ENCODE data around the gene CUX1. TPM values are rescaled to one million over a fixed set of nuclear protein-coding genes. Genes with fewer than 3 reads are reported as not detected.

CUX1 gene
- total RNA-seq, 1 experiment from 2014 or later, result 47.6 TPM

GRCh38 chr7:101898106-101898505 is 80.7 kb downstream of the CUX1 start:
- intact Hi-C loops (cut with micrococcal nuclease), result no loop called here
- no peaks in the 10 kb centered on the region for H3K4me1 Mint-ChIP-seq (ENCODE audit: insufficient read depth, unreplicated experiment)
- H3K27ac Mint-ChIP-seq (ENCODE audit: low read depth, unreplicated experiment), result no peak overlapping the region
- ChIA-PET POLR2A (no interaction called here), CTCF (no interaction called here)
- H3K27me3 Mint-ChIP-seq (ENCODE audit: insufficient read depth, unreplicated experiment), result no peaks in the 10 kb centered on the region
- H3K4me3 Mint-ChIP-seq (ENCODE audit: unreplicated experiment), result no peak overlapping the region
- DNase-seq (ENCODE audit: unreplicated experiment), result no peak
- no peak for TF ChIP-seq CTCF (IDR thresholded peaks at IDR 0.05; ENCODE audit: unreplicated experiment)
- no peaks in the 10 kb centered on the region for H3K9me3 Mint-ChIP-seq (ENCODE audit: unreplicated experiment)
- peaks cover 12% of the 10 kb centered on the region for H3K36me3 Mint-ChIP-seq (ENCODE audit: insufficient read depth, unreplicated experiment)
- no TSS peak for BruUV-seq (replicated peaks)

GRCh38 chr7:101899616-101900015 is 82.2 kb downstream of the CUX1 start:
- Mint-ChIP-seq H3K4me3 (ENCODE audit: unreplicated experiment) (no peak overlapping the region), H3K27me3 (ENCODE audit: insufficient read depth, unreplicated experiment) (no peaks in the 10 kb centered on the region), H3K4me1 (ENCODE audit: insufficient read depth, unreplicated experiment) (no peaks in the 10 kb centered on the region), H3K9me3 (ENCODE audit: unreplicated experiment) (no peaks in the 10 kb centered on the region), H3K27ac (ENCODE audit: low read depth, unreplicated experiment) (no peak overlapping the region), H3K36me3 (ENCODE audit: insufficient read depth, unreplicated experiment) (peaks cover 12% of the 10 kb centered on the region)
- intact Hi-C loops (cut with micrococcal nuclease), result no loop called here
- CTCF ChIA-PET, result interaction anchor here (0.6 to 0.7 kb wide), 2 partner anchors 13 to 23 kb away, joined by 3 read pairs; no protein-coding TSS in a partner anchor
- TF ChIP-seq CTCF (IDR thresholded peaks at IDR 0.05; ENCODE audit: unreplicated experiment), result no peak
- BruUV-seq (replicated peaks), result no TSS peak
- POLR2A ChIA-PET, result interaction anchor here (2.4 kb wide), 1 partner anchor 17 kb away, joined by 9 read pairs; no protein-coding TSS in a partner anchor
- no peak for DNase-seq (ENCODE audit: unreplicated experiment)

GRCh38 chr7:101900103-101900502 is 82.7 kb downstream of the CUX1 start:
- ChIA-PET CTCF (interaction anchor here (0.6 kb wide), 1 partner anchor 23 kb away, joined by 3 read pairs; no protein-coding TSS in a partner anchor), POLR2A (interaction anchor here (2.4 kb wide), 1 partner anchor 17 kb away, joined by 9 read pairs; no protein-coding TSS in a partner anchor)
- no peaks in the 10 kb centered on the region for H3K27me3 Mint-ChIP-seq (ENCODE audit: insufficient read depth, unreplicated experiment)
- H3K9me3 Mint-ChIP-seq (ENCODE audit: unreplicated experiment), result no peaks in the 10 kb centered on the region
- H3K4me3 Mint-ChIP-seq (ENCODE audit: unreplicated experiment), result no peak overlapping the region
- intact Hi-C loops (cut with micrococcal nuclease), result no loop called here
- H3K27ac Mint-ChIP-seq (ENCODE audit: low read depth, unreplicated experiment), result no peak overlapping the region
- H3K4me1 Mint-ChIP-seq (ENCODE audit: insufficient read depth, unreplicated experiment), result no peaks in the 10 kb centered on the region
- no peak for DNase-seq (ENCODE audit: unreplicated experiment)
- no peak for TF ChIP-seq CTCF (IDR thresholded peaks at IDR 0.05; ENCODE audit: unreplicated experiment)
- no TSS peak for BruUV-seq (replicated peaks)
- H3K36me3 Mint-ChIP-seq (ENCODE audit: insufficient read depth, unreplicated experiment), result peaks cover 12% of the 10 kb centered on the region

GRCh38 chr7:101901661-101902491 is 84.5 kb downstream of the CUX1 start:
- CTCF ChIA-PET, result interaction anchor here (0.6 kb wide), 1 partner anchor 74 kb away, joined by 4 read pairs; no protein-coding TSS in a partner anchor
- Mint-ChIP-seq H3K9me3 (ENCODE audit: unreplicated experiment) (no peaks in the 10 kb centered on the region), H3K4me3 (ENCODE audit: unreplicated experiment) (no peak overlapping the region), H3K27ac (ENCODE audit: low read depth, unreplicated experiment) (no peak overlapping the region), H3K27me3 (ENCODE audit: insufficient read depth, unreplicated experiment) (no peaks in the 10 kb centered on the region), H3K4me1 (ENCODE audit: insufficient read depth, unreplicated experiment) (no peaks in the 10 kb centered on the region), H3K36me3 (ENCODE audit: insufficient read depth, unreplicated experiment) (peaks cover 12% of the 10 kb centered on the region)
- intact Hi-C loops (cut with micrococcal nuclease), result no loop called here
- no peak for DNase-seq (ENCODE audit: unreplicated experiment)
- no peak for TF ChIP-seq CTCF (IDR thresholded peaks at IDR 0.05; ENCODE audit: unreplicated experiment)
- POLR2A ChIA-PET, result interaction anchor here (2.4 kb wide), 1 partner anchor 19 kb away, joined by 9 read pairs; no protein-coding TSS in a partner anchor
- BruUV-seq (replicated peaks), result no TSS peak
